Measurements from ENCODE around the gene USP6NL. TPM values are rescaled to one million over a fixed set of nuclear protein-coding genes. Genes with fewer than 3 reads are reported as not detected.

The USP6NL gene
- total and polyA plus RNA-seq, 2 of the 8 experiments (the other 6 are each of a cell fraction or from before 2014, with no cell fraction given): 10.9 to 28.8 TPM

DNA sequence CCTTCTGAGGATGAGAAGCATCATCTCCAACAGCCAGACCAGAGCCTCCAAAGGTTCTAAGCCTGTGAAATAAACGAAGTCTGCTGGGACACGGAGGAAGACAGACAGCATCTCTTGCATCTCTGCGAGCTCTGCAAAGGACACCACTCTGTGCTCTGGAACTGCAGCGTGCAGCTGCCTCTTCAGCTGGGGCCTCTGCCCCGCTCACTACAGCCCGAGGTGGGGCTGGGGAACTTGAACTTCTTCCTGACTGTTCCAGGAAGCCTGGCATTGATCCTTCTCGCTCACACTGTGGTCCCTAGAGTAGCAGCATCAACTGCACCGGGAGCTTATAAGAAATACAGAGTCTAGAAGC lies 163.3 kb downstream of the USP6NL start (continued):
- TF ChIP-seq TAF7 (optimal IDR thresholded peaks at IDR 0.05; ENCODE audit: borderline replicate concordance, low read depth, low read length) (no peak), SAP30 (IDR thresholded peaks at IDR 0.05; ENCODE audit: insufficient read depth, insufficient replicate concordance, low read length) (no peak), RFX5 (IDR thresholded peaks at IDR 0.05; ENCODE audit: borderline replicate concordance, low read depth, low read length) (no peak), EZH2 (IDR thresholded peaks at IDR 0.05; ENCODE audit: low read depth, low read length, severe bottlenecking) (no peak), NANOG (IDR thresholded peaks at IDR 0.05; ENCODE audit: insufficient read depth, low read depth, low read length, poor library complexity, severe bottlenecking) (no peak)
- TF ChIP-seq, protein P1, sequence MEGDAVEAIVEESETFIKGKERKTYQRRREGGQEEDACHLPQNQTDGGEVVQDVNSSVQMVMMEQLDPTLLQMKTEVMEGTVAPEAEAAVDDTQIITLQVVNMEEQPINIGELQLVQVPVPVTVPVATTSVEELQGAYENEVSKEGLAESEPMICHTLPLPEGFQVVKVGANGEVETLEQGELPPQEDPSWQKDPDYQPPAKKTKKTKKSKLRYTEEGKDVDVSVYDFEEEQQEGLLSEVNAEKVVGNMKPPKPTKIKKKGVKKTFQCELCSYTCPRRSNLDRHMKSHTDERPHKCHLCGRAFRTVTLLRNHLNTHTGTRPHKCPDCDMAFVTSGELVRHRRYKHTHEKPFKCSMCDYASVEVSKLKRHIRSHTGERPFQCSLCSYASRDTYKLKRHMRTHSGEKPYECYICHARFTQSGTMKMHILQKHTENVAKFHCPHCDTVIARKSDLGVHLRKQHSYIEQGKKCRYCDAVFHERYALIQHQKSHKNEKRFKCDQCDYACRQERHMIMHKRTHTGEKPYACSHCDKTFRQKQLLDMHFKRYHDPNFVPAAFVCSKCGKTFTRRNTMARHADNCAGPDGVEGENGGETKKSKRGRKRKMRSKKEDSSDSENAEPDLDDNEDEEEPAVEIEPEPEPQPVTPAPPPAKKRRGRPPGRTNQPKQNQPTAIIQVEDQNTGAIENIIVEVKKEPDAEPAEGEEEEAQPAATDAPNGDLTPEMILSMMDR (IDR thresholded peaks at IDR 0.05; ENCODE audit: control extremely low read depth in 1 of 3, insufficient read depth in 1 of 3, low read depth in 1 of 3, low read length in 3 of 3): no peak
